Karpas-422 (cell line): ENCODE results near the gene ING3. TPM values are rescaled to one million over a fixed set of nuclear protein-coding genes. Genes with fewer than 3 reads are reported as not detected.
"Not testable (repeated sequence)": the region's sequence is repeated elsewhere in the genome, so short reads cannot be mapped to it uniquely, and the experiment has no call there.

ENCODE experiments used
- DNase-seq: peaks from one replicate; pipeline ENCODE4 v3.0.0-alpha.2; 2015
- H2AFZ ChIP-seq: fragments of 200-600 bp; sonication (generic); 2 replicates; pipeline ENCODE4 v1.6.1; 2014; ENCODE audit warnings: antibody characterized with exemption, low read length, mixed read lengths
- H3K27ac ChIP-seq: fragments of 200-600 bp; sonication (generic); 2 replicates; pipeline ENCODE4 v1.5.1; 2014; ENCODE audit warnings: mild to moderate bottlenecking, low read length, moderate library complexity
- H3K27me3 ChIP-seq: fragments of 200-600 bp; sonication (generic); 2 replicates; pipeline ENCODE4 v1.6.1; 2014; ENCODE audit warnings: low read length, mixed read lengths
- H3K36me3 ChIP-seq: fragments of 200-600 bp; sonication (generic); 2 replicates; pipeline ENCODE4 v1.6.1; 2014; ENCODE audit warnings: low read length, mixed read lengths; ENCODE audit not compliant: insufficient read depth
- H3K4me1 ChIP-seq: fragments of 200-600 bp; sonication (generic); 2 replicates; pipeline ENCODE4 v1.6.1; 2014; ENCODE audit warnings: mild to moderate bottlenecking, low read length, mixed read lengths
- H3K4me2 ChIP-seq: fragments of 200-600 bp; sonication (generic); 2 replicates; pipeline ENCODE4 v1.6.1; 2014; ENCODE audit warnings: low read length, low read depth, mild to moderate bottlenecking; ENCODE audit not compliant: poor library complexity, severe bottlenecking
- H3K4me3 ChIP-seq: fragments of 200-600 bp; sonication (generic); 2 replicates; pipeline ENCODE4 v1.5.1; 2014; ENCODE audit warnings: mild to moderate bottlenecking, antibody characterized with exemption, low read length, mixed read lengths
- H3K79me2 ChIP-seq: fragments of 200-600 bp; sonication (generic); 2 replicates; pipeline ENCODE4 v1.6.1; 2014; ENCODE audit warnings: mild to moderate bottlenecking, low read length, mixed read lengths
- H3K9ac ChIP-seq: fragments of 200-600 bp; sonication (generic); 2 replicates; pipeline ENCODE4 v1.6.0; 2014; ENCODE audit warnings: low read length
- H3K9me2 ChIP-seq: fragments of 200-600 bp; sonication (generic), shearing (Covaris generic); replicated peaks from 2 replicates; pipeline ENCODE4 v1.6.0; 2014; ENCODE audit warnings: mild to moderate bottlenecking, low read length, moderate library complexity; ENCODE audit not compliant: insufficient read depth
- H3K9me3 ChIP-seq: fragments of 300-700, 200-600 bp; sonication (generic); 2 replicates; pipeline ENCODE4 v1.6.1; 2014; ENCODE audit warnings: low read length, mixed read lengths
- H4K20me1 ChIP-seq: fragments of 200-600 bp; sonication (generic); 2 replicates; pipeline ENCODE4 v1.6.1; 2014; ENCODE audit warnings: mild to moderate bottlenecking, antibody characterized with exemption, low read length, low read depth; ENCODE audit not compliant: insufficient read depth
- total RNA-seq: library from RNA; depleted of rRNA; stranded (reverse); fragments of >200 nt; shearing (Covaris generic); gene quantifications from 2 replicates; pipeline ENCODE4 v1.2.3, GENCODE V29; 2014; ENCODE audit warnings: low replicate concordance

ING3 gene
- total RNA-seq, 1 experiment from 2014 or later: 20.2 TPM

GRCh38 chr7:121000081-121000983 is 49.8 kb downstream of the ING3 start:
- H3K9me2 ChIP-seq: no peaks in the 10 kb centered on the region
- peaks cover 20% of the 10 kb centered on the region for H3K4me1 ChIP-seq
- H2AFZ ChIP-seq: no peak overlapping the region
- no peak overlapping the region for H3K4me3 ChIP-seq
- H3K9me3 ChIP-seq: no peaks in the 10 kb centered on the region
- H3K36me3 ChIP-seq: no peaks in the 10 kb centered on the region
- DNase-seq: no peak
- no peaks in the 10 kb centered on the region for H3K79me2 ChIP-seq
- H3K9ac ChIP-seq: no peak overlapping the region
- H4K20me1 ChIP-seq: no peaks in the 10 kb centered on the region
- no peak overlapping the region for H3K27ac ChIP-seq
- H3K27me3 ChIP-seq: no peaks in the 10 kb centered on the region
- H3K4me2 ChIP-seq: no peak overlapping the region

- H3K4me3 ChIP-seq: no peak overlapping the region
- H3K9me3 ChIP-seq: no peaks in the 10 kb centered on the region
- no peak overlapping the region for H3K9ac ChIP-seq
- H3K27me3 ChIP-seq: no peaks in the 10 kb centered on the region
- H3K4me2 ChIP-seq: no peak overlapping the region
- H3K4me1 ChIP-seq: peaks cover 11% of the 10 kb centered on the region
- H2AFZ ChIP-seq: no peak overlapping the region
- H3K36me3 ChIP-seq: no peaks in the 10 kb centered on the region
- DNase-seq: no peak
- H3K79me2 ChIP-seq: no peaks in the 10 kb centered on the region
- H4K20me1 ChIP-seq: no peaks in the 10 kb centered on the region
- no peak overlapping the region for H3K27ac ChIP-seq
- H3K9me2 ChIP-seq: no peaks in the 10 kb centered on the region
These were observed 50.8 kb downstream of the ING3 start for GRCh38 chr7:121001234-121001906.

- Histone ChIP-seq H3K4me2 (no peak overlapping the region), H3K4me1 (peaks cover 2% of the 10 kb centered on the region), H3K9ac (no peak overlapping the region), H3K27ac (no peak overlapping the region), H3K27me3 (no peaks in the 10 kb centered on the region), H2AFZ (no peak overlapping the region), H3K9me2 (no peaks in the 10 kb centered on the region), H3K36me3 (no peaks in the 10 kb centered on the region), H4K20me1 (no peaks in the 10 kb centered on the region), H3K9me3 (no peaks in the 10 kb centered on the region), H3K4me3 (no peak overlapping the region), H3K79me2 (no peaks in the 10 kb centered on the region)
- DNase-seq: no peak
These were observed 51.6 kb downstream of the ING3 start for GRCh38 chr7:121002048-121002756.

GRCh38 chr7:121002757-121003200 is 52.2 kb downstream of the ING3 start:
- H2AFZ ChIP-seq: no peak overlapping the region
- H3K4me3 ChIP-seq: no peak overlapping the region
- H4K20me1 ChIP-seq: no peaks in the 10 kb centered on the region
- H3K9me3 ChIP-seq: no peaks in the 10 kb centered on the region
- no peak overlapping the region for H3K4me2 ChIP-seq
- DNase-seq: no peak
- no peak overlapping the region for H3K27ac ChIP-seq
- no peaks in the 10 kb centered on the region for H3K9me2 ChIP-seq
- H3K79me2 ChIP-seq: no peaks in the 10 kb centered on the region
- H3K36me3 ChIP-seq: no peaks in the 10 kb centered on the region
- no peaks in the 10 kb centered on the region for H3K4me1 ChIP-seq
- no peaks in the 10 kb centered on the region for H3K27me3 ChIP-seq
- H3K9ac ChIP-seq: no peak overlapping the region

GRCh38 chr7:121003986-121004685 is 53.6 kb downstream of the ING3 start:
- no peaks in the 10 kb centered on the region for H3K79me2 ChIP-seq
- no peaks in the 10 kb centered on the region for H3K36me3 ChIP-seq
- no peak overlapping the region for H3K4me2 ChIP-seq
- no peaks in the 10 kb centered on the region for H4K20me1 ChIP-seq
- no peaks in the 10 kb centered on the region for H3K27me3 ChIP-seq
- no peak overlapping the region for H2AFZ ChIP-seq
- no peak for DNase-seq
- no peak overlapping the region for H3K4me3 ChIP-seq
- H3K27ac ChIP-seq: no peak overlapping the region
- H3K9me2 ChIP-seq: no peaks in the 10 kb centered on the region
- H3K9me3 ChIP-seq: no peaks in the 10 kb centered on the region
- no peak overlapping the region for H3K9ac ChIP-seq
- H3K4me1 ChIP-seq: no peaks in the 10 kb centered on the region

- not testable (repeated sequence) for H3K27me3 ChIP-seq, H3K27ac ChIP-seq, H3K9me2 ChIP-seq, H2AFZ ChIP-seq, H3K4me3 ChIP-seq, H3K4me2 ChIP-seq, DNase-seq, H3K9me3 ChIP-seq, H3K9ac ChIP-seq, H4K20me1 ChIP-seq, H3K79me2 ChIP-seq, H3K4me1 ChIP-seq, H3K36me3 ChIP-seq
These were observed 54.5 kb downstream of the ING3 start for GRCh38 chr7:121005058-121005457.

DNA sequence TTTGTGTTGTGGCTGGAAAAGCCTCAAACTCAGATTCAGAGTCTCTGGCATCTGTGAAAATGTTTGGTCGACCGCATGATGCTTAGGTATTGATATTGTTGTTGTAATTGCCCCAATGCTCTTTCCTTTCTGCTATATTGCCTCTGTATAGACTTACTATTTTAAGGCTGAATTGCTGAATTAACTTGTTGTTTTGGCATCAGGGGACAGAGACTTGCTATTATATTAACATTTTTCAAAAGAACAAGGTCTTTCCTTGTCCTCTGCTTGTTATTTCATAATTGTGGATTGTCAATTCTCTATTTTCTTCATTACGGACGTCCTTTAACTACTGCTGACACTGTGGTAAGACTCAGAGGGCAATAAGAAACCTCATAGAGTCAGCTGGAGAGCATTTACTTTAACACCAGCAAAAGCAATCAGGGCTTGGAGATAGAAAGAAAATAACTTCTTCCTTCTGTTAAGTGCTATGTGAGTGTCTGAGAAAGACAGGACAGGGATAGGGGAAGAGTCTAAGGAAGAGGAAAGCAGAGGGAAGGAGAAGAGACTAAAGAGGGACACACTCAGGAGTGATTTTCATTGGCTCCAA is 55.5 kb downstream of the ING3 start:
- no peaks in the 10 kb centered on the region for H3K79me2 ChIP-seq
- no peak overlapping the region for H3K4me3 ChIP-seq
- H3K27ac ChIP-seq: no peak overlapping the region
- H3K9ac ChIP-seq: no peak overlapping the region
- H3K4me1 ChIP-seq: no peaks in the 10 kb centered on the region
- no peak overlapping the region for H2AFZ ChIP-seq
- H3K36me3 ChIP-seq: no peaks in the 10 kb centered on the region
- no peak for DNase-seq
- H3K27me3 ChIP-seq: no peaks in the 10 kb centered on the region
- H3K9me3 ChIP-seq: no peaks in the 10 kb centered on the region
- no peaks in the 10 kb centered on the region for H4K20me1 ChIP-seq
- no peak overlapping the region for H3K4me2 ChIP-seq
- H3K9me2 ChIP-seq: no peaks in the 10 kb centered on the region
